Uterus (tissue), 2 donors: ENCODE data around the gene ANGPT4.

Experiments
- CTCF ChIP-seq, 4 experiments: fragments of 200-600 bp in 2 of 4; fragments of 450-650 bp in 2 of 4; sonication (generic) in 2 of 4; IDR thresholded peaks; one replicate each; pipeline ENCODE4 v1.5.1; 2016 to 2019; ENCODE audit warnings: antibody characterized with exemption in 4 of 4, mild to moderate bottlenecking in 2 of 4, moderate library complexity in 1 of 4
- POLR2A ChIP-seq, 2 donors: fragments of 450-650 bp; IDR thresholded peaks; one replicate each; pipeline ENCODE4 v1.6.1; 2016; ENCODE audit warnings: antibody characterized with exemption in 2 of 2, mild to moderate bottlenecking in 1 of 2, moderate library complexity in 1 of 2

DNA sequence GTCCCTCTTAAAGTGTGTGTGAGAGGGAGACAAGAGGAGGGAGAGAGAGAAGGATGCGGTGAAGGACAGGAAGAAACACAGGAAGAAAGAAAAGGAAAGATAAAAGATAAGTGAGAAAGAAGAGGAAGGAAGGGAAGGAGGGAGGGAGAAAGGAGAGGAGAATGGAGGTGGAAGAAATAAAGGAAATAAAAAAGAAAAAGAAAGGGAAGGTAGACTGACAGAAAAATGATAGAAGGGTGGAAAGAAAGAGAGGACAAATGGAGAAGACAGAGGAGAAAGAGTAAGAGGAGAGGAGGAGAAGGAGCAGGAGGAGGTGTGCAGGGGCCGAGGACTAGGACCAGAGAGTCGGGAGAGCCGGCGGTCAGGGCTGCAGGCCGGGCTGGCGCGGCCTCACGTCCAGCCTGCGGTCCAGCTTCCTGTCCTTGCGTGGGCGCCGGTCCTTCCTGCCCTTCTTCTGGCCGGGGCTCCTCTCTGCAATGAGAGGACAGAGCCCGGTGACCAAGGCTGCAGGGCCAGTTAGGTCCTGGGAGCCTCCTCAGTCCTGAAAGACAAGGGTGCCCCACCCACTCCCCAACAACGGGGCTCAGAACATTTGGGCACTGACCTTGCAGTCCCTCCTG, 44.0 kb upstream of the ANGPT4 start:
- no peak for TF ChIP-seq CTCF (IDR thresholded peaks at IDR 0.05)
- no peak for TF ChIP-seq POLR2A (IDR thresholded peaks at IDR 0.05)
